ENCODE results near the gene TPM4. TPM values are rescaled to one million over a fixed set of nuclear protein-coding genes. Genes with fewer than 3 reads are reported as not detected.

The TPM4 gene
- total RNA-seq = 927 and 961 TPM in 2 replicates

GRCh38 chr19:16076154-16076957 is at the start of gene TPM4:
Gene TPM4, plus strand, starts transcription at chr19:16076495. Its CDS starts 71 bp downstream, at chr19:16076566.

GRCh38 chr19:16111160-16111908 is 35.0 kb downstream of the TPM4 start, which contains the start of gene RAB8A:
Gene RAB8A, plus strand, starts transcription at chr19:16111889. Its CDS starts 13 bp downstream, at chr19:16111902.

DNA sequence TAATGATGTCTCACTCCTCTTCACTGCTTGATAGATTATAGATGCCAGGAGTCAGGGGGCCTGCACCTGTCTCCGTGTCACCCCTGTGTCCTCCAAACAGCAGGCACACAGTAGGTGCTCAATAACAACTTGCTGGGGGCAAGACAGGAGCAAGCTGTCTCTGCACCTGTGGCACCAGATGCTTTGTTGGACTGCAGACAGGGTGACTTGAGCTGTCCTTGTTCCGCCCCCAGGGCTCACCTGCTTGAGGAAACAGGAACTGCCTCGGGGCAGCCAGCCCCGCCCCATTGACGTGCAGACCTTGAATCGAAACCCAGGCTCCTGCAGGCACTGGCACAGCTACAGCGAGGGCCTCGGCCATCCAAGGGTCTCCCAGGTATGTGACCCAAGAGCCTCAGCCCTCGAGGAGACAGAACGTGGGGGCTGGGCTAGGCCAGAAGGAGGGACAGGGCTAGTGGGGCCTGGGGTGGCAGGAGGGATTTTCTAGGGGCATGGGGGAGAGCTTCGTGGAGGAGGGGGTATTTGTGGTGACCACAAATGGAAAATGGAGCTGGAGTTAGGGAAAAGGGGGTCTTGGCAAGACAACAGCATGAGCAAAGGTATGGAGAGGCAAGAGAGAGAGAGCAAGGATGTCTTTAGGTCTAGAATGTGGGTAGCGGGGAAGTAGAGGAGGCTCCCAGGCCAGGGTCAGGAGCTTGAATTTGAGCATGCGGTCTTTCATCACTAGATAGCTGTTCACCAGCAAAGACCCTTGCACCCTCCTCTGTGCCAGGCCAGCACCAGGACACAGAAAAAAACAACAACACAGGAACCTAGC is 67.3 kb downstream of the TPM4 start, which contains the start of gene HSH2D:
Gene HSH2D (plus strand): TSS at position 287 of the 817 bp plus-strand sequence. CDS start 5,066 bp downstream, outside the sequence.

Other genes starting within 250 kb of the TPM4 start
- gene CYP4F2, start 178.4 kb upstream of the TPM4 start, total RNA-seq = not detected in 2 replicates
- gene CYP4F11, start 142.0 kb upstream of the TPM4 start, total RNA-seq = under 0.01 TPM in 1 of 2 replicates, not detected in the other
- gene OR10H4, start 127.5 kb upstream of the TPM4 start, total RNA-seq = not detected in 2 replicates
- gene RAB8A, start 35.4 kb downstream of the TPM4 start, total RNA-seq = 37.8 and 82.6 TPM in 2 replicates
- gene HSH2D, start 67.2 kb downstream of the TPM4 start, total RNA-seq = not detected in 2 replicates
- gene CIB3, start 97.0 kb downstream of the TPM4 start, total RNA-seq = not detected in 2 replicates
- 110 and 113 TPM in 2 replicates for gene FAM32A, start 108.9 kb downstream of the TPM4 start, total RNA-seq
- 56.4 and 96.6 TPM in 2 replicates for gene AP1M1, start 121.4 kb downstream of the TPM4 start, total RNA-seq
- gene KLF2, start 248.3 kb downstream of the TPM4 start, total RNA-seq = 1.7 and 5.6 TPM in 2 replicates